NCI-H1417 (cell line): ENCODE data around the gene SRR.
A peak's percentile ranks its signal among the peaks of the same experiment; 100 is the strongest.

Source experiments
- DNase-seq, 3 experiments: peaks; one replicate each; lab custom pipeline; 2025; lab: John Stamatoyannopoulos, UW

Gene SRR

DNA sequence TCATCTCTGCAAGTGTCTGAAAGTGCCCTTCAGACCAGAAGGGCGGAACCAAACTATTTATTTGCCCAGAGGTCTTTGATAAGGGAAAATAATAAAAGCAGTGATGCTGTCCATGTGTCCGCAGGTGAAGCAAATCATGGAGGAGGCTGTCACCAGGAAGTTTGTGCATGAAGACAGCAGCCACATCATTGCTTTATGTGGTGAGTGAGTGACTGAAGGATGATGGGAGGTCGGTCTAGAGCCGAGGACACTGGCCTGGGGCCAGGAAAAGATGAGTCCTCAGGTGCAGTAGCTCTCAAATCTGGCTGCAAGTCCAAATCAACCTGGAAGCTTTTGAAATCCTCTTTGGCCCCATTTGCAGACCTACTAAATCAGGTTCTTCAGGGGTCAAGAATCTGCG lies 39.7 kb downstream of the SRR start:
- DNase-seq, result no peak

GRCh38 chr17:2344528-2344927 lies 40.8 kb downstream of the SRR start:
- no peak for DNase-seq

- DNase-seq, result no peak
Measured at GRCh38 chr17:2346475-2346874, 42.7 kb downstream of the SRR start.

DNA sequence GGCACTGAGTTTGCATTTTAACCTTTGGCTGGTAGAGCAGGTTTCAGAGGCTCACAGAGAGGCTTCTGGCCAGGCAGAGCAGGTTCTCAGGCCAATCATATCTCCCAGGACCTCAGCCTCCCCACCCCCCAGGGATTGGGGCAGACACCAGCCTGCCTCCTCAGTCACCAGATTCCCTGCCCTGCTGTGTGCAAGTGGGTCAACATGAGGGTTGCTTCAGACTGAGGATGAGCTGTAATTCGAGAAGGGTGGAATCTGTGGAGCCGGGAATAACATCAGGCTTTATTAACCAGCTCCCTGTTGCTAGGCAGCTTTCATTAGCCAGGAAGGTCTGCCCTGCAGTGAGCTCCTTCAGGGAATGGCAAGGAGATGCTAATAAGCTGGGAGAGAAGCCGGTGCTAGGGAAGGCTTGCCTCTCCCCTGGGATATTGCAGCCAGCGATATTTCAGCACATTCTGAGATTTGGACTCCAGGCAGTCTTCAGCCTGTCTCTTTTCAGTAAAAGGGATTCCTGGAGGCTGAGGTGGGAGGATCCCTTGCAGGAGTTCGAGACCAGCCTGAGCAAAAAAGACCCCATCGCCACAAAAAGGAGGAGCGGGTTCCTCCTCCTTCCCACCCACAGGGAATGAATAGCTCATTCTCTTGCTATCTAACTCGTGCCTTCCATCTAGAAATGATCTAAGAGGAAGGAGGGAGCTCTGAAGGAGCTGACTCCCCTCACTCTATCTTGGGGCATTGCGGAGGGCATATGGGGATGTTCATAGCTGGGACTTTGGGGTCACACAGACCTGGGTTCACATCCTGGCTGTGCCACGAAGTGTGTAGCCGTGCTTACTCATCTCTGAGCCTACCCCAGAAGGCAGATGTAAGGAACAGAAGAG lies 44.3 kb downstream of the SRR start:
- peak; percentile 62 to 85 (median 78) for DNase-seq

GRCh38 chr17:2351269-2351668 lies 47.5 kb downstream of the SRR start:
- DNase-seq, result no peak

GRCh38 chr17:2354311-2354710 lies 50.6 kb downstream of the SRR start:
- DNase-seq, result no peak

- no peak for DNase-seq
Measured at GRCh38 chr17:2357237-2357636, 53.5 kb downstream of the SRR start.

GRCh38 chr17:2357931-2358434 lies 54.2 kb downstream of the SRR start:
- no peak for DNase-seq

DNA sequence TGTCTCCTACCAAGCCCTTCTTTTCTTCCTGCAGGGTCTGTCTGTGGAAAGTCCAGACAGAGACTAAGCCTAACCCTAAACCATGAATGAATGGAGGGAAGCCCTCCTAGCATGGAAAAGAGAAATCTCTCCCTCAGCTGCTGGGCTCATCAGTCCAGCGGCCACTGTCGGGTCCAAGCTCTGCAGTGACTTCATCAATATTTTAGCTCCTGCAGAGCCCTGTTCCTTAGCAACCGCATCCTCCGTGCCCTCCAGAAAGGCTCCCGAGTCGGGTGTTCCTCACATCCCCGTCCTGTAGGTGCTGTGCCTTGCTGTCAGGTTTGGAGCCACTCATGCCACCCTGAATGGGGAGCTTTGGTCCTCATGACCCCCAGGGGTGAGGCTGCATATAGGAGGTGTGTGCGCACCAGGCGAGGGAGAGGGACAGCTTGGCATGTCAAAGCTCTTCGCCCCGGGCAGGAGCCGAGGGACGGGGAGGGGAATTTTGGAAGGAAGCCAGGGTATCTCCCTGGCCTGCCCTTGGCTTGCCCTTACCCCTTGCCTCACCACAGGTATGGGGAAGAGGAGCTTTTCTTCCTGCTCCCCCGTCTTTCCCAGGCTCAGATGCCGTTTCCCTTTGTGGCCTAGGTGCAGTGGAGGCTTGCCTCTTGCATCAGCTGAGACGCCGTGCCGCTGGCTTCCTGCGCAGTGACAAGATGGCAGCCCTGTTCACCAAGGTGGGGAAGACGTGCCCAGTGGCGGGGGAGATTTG lies 57.4 kb downstream of the SRR start:
- DNase-seq, result no peak

DNA sequence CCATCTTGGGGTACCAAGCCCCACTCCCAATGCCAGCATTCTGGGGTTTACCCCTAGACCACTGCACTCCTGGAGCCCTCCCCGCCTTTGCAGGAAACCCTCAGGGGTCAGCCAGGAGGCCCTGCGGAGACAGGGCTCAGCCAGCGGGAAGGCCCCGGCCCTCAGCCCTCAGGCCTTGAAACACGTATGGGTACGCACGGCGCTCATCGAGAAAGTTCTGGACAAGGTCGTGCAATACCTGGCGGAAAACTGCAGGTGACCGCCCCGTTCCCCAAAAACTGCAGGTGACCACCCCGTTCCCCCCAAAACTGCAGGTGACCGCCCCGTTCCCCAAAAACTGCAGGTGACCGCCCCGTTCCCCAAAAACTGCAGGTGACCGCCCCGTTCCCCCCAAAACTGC lies 58.3 kb downstream of the SRR start:
- DNase-seq, result no peak

GRCh38 chr17:2362416-2362815 lies 58.7 kb downstream of the SRR start:
- no peak for DNase-seq

GRCh38 chr17:2362881-2363280 lies 59.1 kb downstream of the SRR start:
- no peak for DNase-seq

- no peak for DNase-seq
Measured at GRCh38 chr17:2363318-2363717, 59.6 kb downstream of the SRR start.

GRCh38 chr17:2363851-2364762 lies 60.4 kb downstream of the SRR start:
- DNase-seq, result no peak

GRCh38 chr17:2364763-2365116 lies 61.0 kb downstream of the SRR start:
- no peak for DNase-seq

- no peak for DNase-seq
Measured at GRCh38 chr17:2365132-2365531, 61.4 kb downstream of the SRR start.

DNA sequence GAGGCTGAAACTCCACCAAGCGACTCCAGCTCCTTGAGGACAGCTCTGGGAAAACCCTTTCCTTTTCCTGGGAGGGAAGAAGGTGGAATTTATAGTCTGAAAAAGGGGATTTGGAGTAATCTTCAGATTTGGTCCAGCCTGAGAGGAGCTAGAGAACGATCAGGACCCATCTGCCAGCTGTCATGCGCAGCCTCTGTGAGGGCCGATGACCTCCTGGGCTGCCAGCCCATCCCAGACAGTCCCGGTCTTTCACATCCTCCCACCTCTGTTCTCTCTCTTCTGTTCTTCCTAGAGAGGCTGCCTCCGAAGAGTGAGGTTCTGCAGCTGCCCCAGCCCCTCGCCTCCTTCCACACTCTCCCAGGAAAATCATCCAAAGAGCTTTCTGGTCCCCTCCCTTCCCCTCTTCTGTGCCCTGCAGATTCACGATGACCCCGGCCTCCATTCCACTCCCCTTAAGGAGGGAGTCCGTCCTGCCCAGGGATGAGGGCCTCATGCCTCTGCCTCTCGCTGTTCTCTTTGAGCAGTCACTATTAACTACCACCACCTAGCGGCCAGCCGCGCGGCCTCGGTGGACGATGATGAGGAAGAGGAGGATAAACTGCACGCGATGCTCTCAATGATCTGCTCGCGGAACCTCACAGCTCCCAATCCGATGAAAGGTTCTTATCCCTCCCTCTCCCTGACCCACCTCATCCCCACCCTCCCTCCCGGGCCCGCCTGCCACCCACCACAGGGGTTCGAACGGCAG lies 63.2 kb downstream of the SRR start:
- no peak for DNase-seq

- no peak for DNase-seq
Measured at GRCh38 chr17:2368359-2368758, 64.6 kb downstream of the SRR start.

GRCh38 chr17:2369039-2369438 lies 65.3 kb downstream of the SRR start:
- no peak for DNase-seq

GRCh38 chr17:2369551-2370210 lies 65.9 kb downstream of the SRR start:
- DNase-seq, result peak in 1 of 3 experiments; percentile 1

- DNase-seq, result no peak
Measured at GRCh38 chr17:2370211-2370589, 66.5 kb downstream of the SRR start.
